ENCODE results near the gene MED25.
A peak's percentile ranks its signal among the peaks of the same experiment; 100 is the strongest.

The MED25 gene

GRCh38 chr19:49859682-49860335, 41.7 kb downstream of the MED25 start:
- no peak for DNase-seq

GRCh38 chr19:49860336-49861102, 42.4 kb downstream of the MED25 start:
- DNase-seq, result no peak

GRCh38 chr19:49861107-49861506, 43.0 kb downstream of the MED25 start:
- no peak for DNase-seq

GRCh38 chr19:49861541-49862378, 43.7 kb downstream of the MED25 start:
- no peak for DNase-seq

- DNase-seq, result no peak
Observed at GRCh38 chr19:49862391-49863253, 44.5 kb downstream of the MED25 start.

- no peak for DNase-seq
Observed at GRCh38 chr19:49863254-49863934, 45.3 kb downstream of the MED25 start.

- DNase-seq, result no peak
Observed at GRCh38 chr19:49863935-49864320, 45.8 kb downstream of the MED25 start.

GRCh38 chr19:49864890-49865289, 46.8 kb downstream of the MED25 start:
- no peak for DNase-seq

GRCh38 chr19:49866933-49867782, 49.1 kb downstream of the MED25 start, which contains the start of gene PNKP:
Gene PNKP, minus strand, starts transcription at chr19:49867576. Its CDS starts 372 bp downstream, at chr19:49867204.
- no peak for DNase-seq

- no peak for DNase-seq
Observed at GRCh38 chr19:49869009-49869483, 51.0 kb downstream of the MED25 start.

- DNase-seq, result peak; percentile 76
Observed at GRCh38 chr19:49869484-49870308, 51.6 kb downstream of the MED25 start.

GRCh38 chr19:49870309-49870901, 52.3 kb downstream of the MED25 start:
- DNase-seq, result no peak

GRCh38 chr19:49871349-49871985, 53.4 kb downstream of the MED25 start:
- no peak for DNase-seq

- DNase-seq, result no peak
Observed at GRCh38 chr19:49872245-49873128, 54.4 kb downstream of the MED25 start.

- no peak for DNase-seq
Observed at GRCh38 chr19:49873129-49873521, 55.0 kb downstream of the MED25 start.

- no peak for DNase-seq
Observed at GRCh38 chr19:49873834-49874233, 55.7 kb downstream of the MED25 start.

GRCh38 chr19:49874503-49875157, 56.5 kb downstream of the MED25 start:
- no peak for DNase-seq

Data from cortex of kidney (tissue), 1 donor.